G401.6 (cell line): ENCODE measurements around the gene LKAAEAR1.

Source experiments
- FAIRE-seq: peaks from 2 replicates; lab custom pipeline; 2012; peaks lifted over from hg19 to GRCh38; lab: Jason Lieb, UNC

LKAAEAR1 gene

GRCh38 chr20:64036346-64037198 is 47.6 kb downstream of the LKAAEAR1 start:
- no peak for FAIRE-seq

GRCh38 chr20:64035933-64036345 is 48.3 kb downstream of the LKAAEAR1 start, which contains the start of gene C20orf204:
C20orf204 (plus strand) TSS chr20:64036182; CDS start chr20:64036324, 142 bp downstream.
- FAIRE-seq: no peak

GRCh38 chr20:64035066-64035932 is 48.9 kb downstream of the LKAAEAR1 start:
- FAIRE-seq: no peak

GRCh38 chr20:64033981-64034493 is 50.2 kb downstream of the LKAAEAR1 start:
- FAIRE-seq: no peak
